ENCODE results near the gene CD300LB. TPM values are rescaled to one million over a fixed set of nuclear protein-coding genes. Genes with fewer than 3 reads are reported as not detected.

CD300LB gene
- total RNA-seq, 1 experiment from 2014 or later, result not detected

GRCh38 chr17:74516561-74517328 is 14.5 kb downstream of the CD300LB start:
- POLR2A ChIA-PET, result no interaction called here
- ATAC-seq, result no peak
- H3K27ac Mint-ChIP-seq, result no peak overlapping the region
- CTCF ChIA-PET, result interaction anchor here (0.8 kb wide), 1 partner anchor 49 kb away, joined by 3 read pairs; no protein-coding TSS in a partner anchor
- no peaks in the 10 kb centered on the region for H3K4me1 Mint-ChIP-seq
- peaks cover 19% of the 10 kb centered on the region for H3K36me3 Mint-ChIP-seq
- H3K4me3 Mint-ChIP-seq, result no peak overlapping the region
- TF ChIP-seq ZBTB43 (CRISPR knock-in tag; IDR thresholded peaks at IDR 0.05) (no peak), ZNF138 (CRISPR knock-in tag; conservative IDR thresholded peaks at IDR 0.05) (no peak), GTF2I (CRISPR knock-in tag; conservative IDR thresholded peaks at IDR 0.05) (no peak), CDX4 (CRISPR knock-in tag; IDR thresholded peaks at IDR 0.05; ENCODE audit: borderline replicate concordance) (no peak), NR3C1 (CRISPR knock-in tag; conservative IDR thresholded peaks at IDR 0.05; ENCODE audit: low read depth) (no peak), ATF3 (CRISPR knock-in tag; conservative IDR thresholded peaks at IDR 0.05) (no peak), ZNF423 (CRISPR knock-in tag; IDR thresholded peaks at IDR 0.05) (no peak)
- DNase-seq (ENCODE audit: low spot score), result no peak
- peaks cover 31% of the 10 kb centered on the region for H3K27me3 Mint-ChIP-seq (ENCODE audit: low read depth)
- peaks cover 63% of the 10 kb centered on the region for H3K9me3 Mint-ChIP-seq

DNA sequence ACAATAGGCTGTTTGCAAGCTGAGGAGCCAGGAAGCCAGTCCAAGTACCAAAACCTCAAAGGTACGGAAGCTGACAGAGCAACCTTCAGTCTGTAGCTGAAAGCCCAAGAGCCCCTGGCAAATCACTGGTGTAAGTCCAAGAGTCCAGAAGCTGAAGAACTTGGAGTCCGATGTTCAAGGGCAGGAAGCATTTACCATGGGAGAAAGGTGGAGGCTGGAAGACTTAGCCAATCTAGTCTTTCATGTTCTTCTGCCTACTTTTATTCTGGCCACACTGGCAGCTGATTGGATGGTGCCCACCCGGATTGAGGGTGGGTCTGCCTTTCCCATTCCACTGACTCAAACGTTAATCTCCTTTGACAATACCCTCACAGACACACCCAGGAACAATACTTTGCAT is 15.3 kb downstream of the CD300LB start:
- ATAC-seq, result no peak
- POLR2A ChIA-PET, result no interaction called here
- Mint-ChIP-seq H3K27me3 (ENCODE audit: low read depth) (peaks cover 31% of the 10 kb centered on the region), H3K36me3 (peaks cover 19% of the 10 kb centered on the region), H3K27ac (no peak overlapping the region), H3K9me3 (peaks cover 57% of the 10 kb centered on the region), H3K4me1 (no peaks in the 10 kb centered on the region), H3K4me3 (no peak overlapping the region)
- DNase-seq (ENCODE audit: low spot score), result no peak
- CTCF ChIA-PET, result interaction anchor here (0.8 kb wide), 1 partner anchor 50 kb away, joined by 3 read pairs; no protein-coding TSS in a partner anchor
- no peak for TF ChIP-seq GTF2I (CRISPR knock-in tag; conservative IDR thresholded peaks at IDR 0.05)
- no peak for TF ChIP-seq SMAD4 (CRISPR knock-in tag; IDR thresholded peaks at IDR 0.05)
- TF ChIP-seq SMAD3 (CRISPR knock-in tag; IDR thresholded peaks at IDR 0.05; ENCODE audit: borderline replicate concordance), result no peak
- TF ChIP-seq GRHL2 (CRISPR knock-in tag; IDR thresholded peaks at IDR 0.05; ENCODE audit: insufficient replicate concordance, severe bottlenecking), result no peak
- no peak for TF ChIP-seq E2F4 (CRISPR knock-in tag; IDR thresholded peaks at IDR 0.05; ENCODE audit: borderline replicate concordance, low read depth)
- no peak for TF ChIP-seq RELA (CRISPR knock-in tag; IDR thresholded peaks at IDR 0.05; ENCODE audit: borderline replicate concordance)
- TF ChIP-seq TEAD1 (CRISPR knock-in tag; IDR thresholded peaks at IDR 0.05), result no peak
- no peak for TF ChIP-seq ZNF138 (CRISPR knock-in tag; conservative IDR thresholded peaks at IDR 0.05)
- no peak for TF ChIP-seq TEAD4 (CRISPR knock-in tag; IDR thresholded peaks at IDR 0.05)
- TF ChIP-seq, protein P1, sequence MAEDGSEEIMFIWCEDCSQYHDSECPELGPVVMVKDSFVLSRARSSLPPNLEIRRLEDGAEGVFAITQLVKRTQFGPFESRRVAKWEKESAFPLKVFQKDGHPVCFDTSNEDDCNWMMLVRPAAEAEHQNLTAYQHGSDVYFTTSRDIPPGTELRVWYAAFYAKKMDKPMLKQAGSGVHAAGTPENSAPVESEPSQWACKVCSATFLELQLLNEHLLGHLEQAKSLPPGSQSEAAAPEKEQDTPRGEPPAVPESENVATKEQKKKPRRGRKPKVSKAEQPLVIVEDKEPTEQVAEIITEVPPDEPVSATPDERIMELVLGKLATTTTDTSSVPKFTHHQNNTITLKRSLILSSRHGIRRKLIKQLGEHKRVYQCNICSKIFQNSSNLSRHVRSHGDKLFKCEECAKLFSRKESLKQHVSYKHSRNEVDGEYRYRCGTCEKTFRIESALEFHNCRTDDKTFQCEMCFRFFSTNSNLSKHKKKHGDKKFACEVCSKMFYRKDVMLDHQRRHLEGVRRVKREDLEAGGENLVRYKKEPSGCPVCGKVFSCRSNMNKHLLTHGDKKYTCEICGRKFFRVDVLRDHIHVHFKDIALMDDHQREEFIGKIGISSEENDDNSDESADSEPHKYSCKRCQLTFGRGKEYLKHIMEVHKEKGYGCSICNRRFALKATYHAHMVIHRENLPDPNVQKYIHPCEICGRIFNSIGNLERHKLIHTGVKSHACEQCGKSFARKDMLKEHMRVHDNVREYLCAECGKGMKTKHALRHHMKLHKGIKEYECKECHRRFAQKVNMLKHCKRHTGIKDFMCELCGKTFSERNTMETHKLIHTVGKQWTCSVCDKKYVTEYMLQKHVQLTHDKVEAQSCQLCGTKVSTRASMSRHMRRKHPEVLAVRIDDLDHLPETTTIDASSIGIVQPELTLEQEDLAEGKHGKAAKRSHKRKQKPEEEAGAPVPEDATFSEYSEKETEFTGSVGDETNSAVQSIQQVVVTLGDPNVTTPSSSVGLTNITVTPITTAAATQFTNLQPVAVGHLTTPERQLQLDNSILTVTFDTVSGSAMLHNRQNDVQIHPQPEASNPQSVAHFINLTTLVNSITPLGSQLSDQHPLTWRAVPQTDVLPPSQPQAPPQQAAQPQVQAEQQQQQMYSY (CRISPR knock-in tag; IDR thresholded peaks at IDR 0.05), result no peak
- no peak for TF ChIP-seq CREM (CRISPR knock-in tag; IDR thresholded peaks at IDR 0.05)
- no peak for TF ChIP-seq CREB1 (CRISPR knock-in tag; IDR thresholded peaks at IDR 0.05)
- TF ChIP-seq ZNF317 (CRISPR knock-in tag; IDR thresholded peaks at IDR 0.05; ENCODE audit: borderline replicate concordance, low read depth), result no peak
- TF ChIP-seq, protein P2, sequence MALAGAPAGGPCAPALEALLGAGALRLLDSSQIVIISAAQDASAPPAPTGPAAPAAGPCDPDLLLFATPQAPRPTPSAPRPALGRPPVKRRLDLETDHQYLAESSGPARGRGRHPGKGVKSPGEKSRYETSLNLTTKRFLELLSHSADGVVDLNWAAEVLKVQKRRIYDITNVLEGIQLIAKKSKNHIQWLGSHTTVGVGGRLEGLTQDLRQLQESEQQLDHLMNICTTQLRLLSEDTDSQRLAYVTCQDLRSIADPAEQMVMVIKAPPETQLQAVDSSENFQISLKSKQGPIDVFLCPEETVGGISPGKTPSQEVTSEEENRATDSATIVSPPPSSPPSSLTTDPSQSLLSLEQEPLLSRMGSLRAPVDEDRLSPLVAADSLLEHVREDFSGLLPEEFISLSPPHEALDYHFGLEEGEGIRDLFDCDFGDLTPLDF (CRISPR knock-in tag; IDR thresholded peaks at IDR 0.05), result no peak
